H9 (cell line): Measurements from ENCODE around the gene MYO1D. TPM values are rescaled to one million over a fixed set of nuclear protein-coding genes. Genes with fewer than 3 reads are reported as not detected.

Source experiments
- DNase-seq: peaks from one replicate; pipeline ENCODE4 v3.0.0-alpha.2; 2017
- H2AFZ ChIP-seq: one replicate; pipeline ENCODE4 v1.6.1; 2013; ENCODE audit warnings: mild to moderate bottlenecking, low read length, control low read depth, moderate library complexity
- H2AK5ac ChIP-seq: 2 replicates; pipeline ENCODE4 v1.6.1; 2013; ENCODE audit warnings: low read length, control low read depth, mixed read lengths; ENCODE audit not compliant: insufficient read length
- H2BK120ac ChIP-seq: one replicate; pipeline ENCODE4 v1.6.1; 2013; ENCODE audit warnings: low read depth, mild to moderate bottlenecking, low read length, control low read depth, inconsistent platforms; ENCODE audit not compliant: poor library complexity, severe bottlenecking
- H2BK12ac ChIP-seq: 2 replicates; pipeline ENCODE4 v1.6.1; 2013; ENCODE audit warnings: low read length, control low read depth, mixed read lengths, low read depth; ENCODE audit not compliant: insufficient read length
- H2BK15ac ChIP-seq: 2 replicates; pipeline ENCODE4 v1.6.1; 2013; ENCODE audit warnings: low read depth, low read length, control low read depth
- H2BK20ac ChIP-seq: one replicate; pipeline ENCODE4 v1.6.1; 2013; ENCODE audit warnings: low read depth, mild to moderate bottlenecking, low read length, control low read depth, inconsistent platforms; ENCODE audit not compliant: poor library complexity, severe bottlenecking
- H2BK5ac ChIP-seq: 2 replicates; pipeline ENCODE4 v1.6.1; 2013; ENCODE audit warnings: low read length, control low read depth, mixed read lengths; ENCODE audit not compliant: insufficient read length
- H3K14ac ChIP-seq: 2 replicates; pipeline ENCODE4 v1.6.1; 2013; ENCODE audit warnings: low read length, control low read depth; ENCODE audit not compliant: insufficient read depth
- H3K18ac ChIP-seq: 2 replicates; pipeline ENCODE4 v1.6.1; 2013; ENCODE audit warnings: low read depth, mild to moderate bottlenecking, mixed read lengths, low read length, control low read depth; ENCODE audit not compliant: insufficient read length
- H3K23ac ChIP-seq: 2 replicates; pipeline ENCODE4 v1.6.1; 2013; ENCODE audit warnings: low read length, control low read depth, mixed read lengths, low read depth; ENCODE audit not compliant: insufficient read length
- H3K23me2 ChIP-seq: 2 replicates; pipeline ENCODE4 v1.6.1; 2013; ENCODE audit warnings: low read depth, mild to moderate bottlenecking, mixed read lengths, low read length, control low read depth; ENCODE audit not compliant: insufficient read length, poor library complexity, severe bottlenecking
- H3K27ac ChIP-seq: 2 replicates; pipeline ENCODE4 v1.5.1; 2013; ENCODE audit warnings: low read length, control low read depth, mixed read lengths, low read depth; ENCODE audit not compliant: insufficient read length
- H3K27me3 ChIP-seq: 2 replicates; pipeline ENCODE4 v1.6.1; 2013; ENCODE audit warnings: low read length, control low read depth, inconsistent platforms; ENCODE audit not compliant: insufficient read depth
- H3K4ac ChIP-seq: 2 replicates; pipeline ENCODE4 v1.6.1; 2013; ENCODE audit warnings: low read depth, mild to moderate bottlenecking, control low read depth, inconsistent platforms, low read length, moderate library complexity
- H3K4me1 ChIP-seq: 2 replicates; pipeline ENCODE4 v1.6.1; 2013; ENCODE audit warnings: low read length, control low read depth, inconsistent platforms; ENCODE audit not compliant: insufficient read depth
- H3K4me2 ChIP-seq: 2 replicates; pipeline ENCODE4 v1.6.1; 2013; ENCODE audit warnings: low read length, control low read depth, mixed read lengths; ENCODE audit not compliant: insufficient read length, insufficient read depth
- H3K56ac ChIP-seq: 2 replicates; pipeline ENCODE4 v1.6.1; 2013; ENCODE audit warnings: low read depth, mild to moderate bottlenecking, mixed read lengths, low read length, control low read depth; ENCODE audit not compliant: insufficient read length
- H3K79me1 ChIP-seq: 2 replicates; pipeline ENCODE4 v1.6.1; 2013; ENCODE audit warnings: low read depth, mild to moderate bottlenecking, moderate library complexity, low read length, control low read depth, inconsistent platforms; ENCODE audit not compliant: insufficient read depth, poor library complexity, severe bottlenecking
- H3K79me2 ChIP-seq: 2 replicates; pipeline ENCODE4 v1.6.1; 2013; ENCODE audit warnings: low read length, control low read depth, inconsistent platforms; ENCODE audit not compliant: insufficient read depth
- H3K9ac ChIP-seq: 2 replicates; pipeline ENCODE4 v1.6.1; 2013; ENCODE audit warnings: low read length, control low read depth, mixed read lengths; ENCODE audit not compliant: insufficient read length; ENCODE audit errors: extremely low read depth
- H3K9me3 ChIP-seq: one replicate; pipeline ENCODE4 v1.6.1; 2013; ENCODE audit warnings: low read depth, low read length, inconsistent platforms; ENCODE audit not compliant: control insufficient read depth
- H3T11ph ChIP-seq: one replicate; pipeline ENCODE4 v1.6.1; 2013; ENCODE audit warnings: mild to moderate bottlenecking, low read length, control low read depth, inconsistent platforms
- H4K20me1 ChIP-seq: one replicate; pipeline ENCODE4 v1.6.1; 2013; ENCODE audit not compliant: control insufficient read depth, insufficient read length, insufficient read depth
- H4K5ac ChIP-seq: 2 replicates; pipeline ENCODE4 v1.6.1; 2013; ENCODE audit warnings: low read depth, mild to moderate bottlenecking, mixed read lengths, low read length, control low read depth; ENCODE audit not compliant: insufficient read length
- H4K8ac ChIP-seq: replicated peaks from 2 replicates; pipeline ENCODE4 v1.6.1; 2013; ENCODE audit warnings: low read length, control low read depth, mixed read lengths, low read depth; ENCODE audit not compliant: insufficient read length
- H4K91ac ChIP-seq: 2 replicates; pipeline ENCODE4 v1.6.1; 2013; ENCODE audit warnings: low read depth, mild to moderate bottlenecking, moderate library complexity, mixed read lengths, low read length, control low read depth; ENCODE audit not compliant: insufficient read length
- H3K27ac Mint-ChIP-seq, 3 experiments: 2 replicates in 2 of 3; 3 replicates in 1 of 3; pipeline ENCODE4 v1.8.0; 2020 to 2021; ENCODE audit warnings: mixed read lengths in 3 of 3, mild to moderate bottlenecking in 1 of 3, moderate library complexity in 1 of 3
- H3K27me3 Mint-ChIP-seq: 2 replicates; pipeline ENCODE4 v1.8.0; 2021; ENCODE audit warnings: low read depth, mild to moderate bottlenecking, moderate library complexity, mixed read lengths
- H3K36me3 Mint-ChIP-seq, 3 experiments: 2 replicates in 2 of 3; 3 replicates in 1 of 3; pipeline ENCODE4 v1.8.0; 2020 to 2021; ENCODE audit warnings: low read depth in 3 of 3, mixed read lengths in 3 of 3; ENCODE audit not compliant: insufficient read depth in 1 of 3
- H3K4me1 Mint-ChIP-seq, 2 experiments: 2 replicates each; pipeline ENCODE4 v1.8.0; 2020; ENCODE audit warnings: mixed read lengths in 2 of 2
- H3K4me3 Mint-ChIP-seq, 2 experiments: 2 replicates in 1 of 2; 3 replicates in 1 of 2; pipeline ENCODE4 v1.8.0; 2020 to 2021; ENCODE audit warnings: mild to moderate bottlenecking in 2 of 2, mixed read lengths in 2 of 2, moderate library complexity in 1 of 2
- H3K9me3 Mint-ChIP-seq, 2 experiments: 2 replicates in 1 of 2; 3 replicates in 1 of 2; pipeline ENCODE4 v1.8.0; 2020; ENCODE audit warnings: mild to moderate bottlenecking in 2 of 2, mixed read lengths in 2 of 2, moderate library complexity in 1 of 2
- CTCF ChIP-seq: fragments of 200-600 bp; sonication (generic); conservative IDR thresholded peaks from 3 replicates; pipeline ENCODE4 v1.8.0; 2021; ENCODE audit warnings: antibody characterized with exemption, mild to moderate bottlenecking
- WGBS: extraction: QIAGEN DNeasy Blood & Tissue Kit; methylation state at CpG from one replicate; pipeline ENCODE4 v1.1.7; 2013; ENCODE audit warnings: missing lambda C conversion rate, low lambda C conversion rate, mixed read lengths; ENCODE audit not compliant: insufficient read length; ENCODE audit errors: extremely low coverage; 5-methylcytosine and 5-hydroxymethylcytosine counted together
- total RNA-seq: library from RNA; stranded (reverse); gene quantifications from 2 replicates; pipeline ENCODE4 v1.2.1, GENCODE V29; 2021

Gene MYO1D
- total RNA-seq, 1 experiment from 2014 or later: 19.0 TPM

GRCh38 chr17:32798938-32799337 lies 78.0 kb downstream of the MYO1D start:
- Histone ChIP-seq H3K27me3 (no peaks in the 10 kb centered on the region), H4K8ac (no peak overlapping the region), H2BK5ac (no peak overlapping the region), H3K23ac (no peak overlapping the region), H3T11ph (no peak overlapping the region), H3K56ac (no peak overlapping the region), H3K9ac (no peak overlapping the region), H2BK20ac (no peak overlapping the region), H3K4me1 (no peaks in the 10 kb centered on the region; the same call in 1 of the 2 replicates), H2BK15ac (no peak overlapping the region), H2BK120ac (no peak overlapping the region), H2BK12ac (no peak overlapping the region), H3K79me2 (no peaks in the 10 kb centered on the region), H4K91ac (no peak overlapping the region), H3K4ac (no peak overlapping the region), H3K79me1 (no peaks in the 10 kb centered on the region), H3K4me2 (no peak overlapping the region), H3K23me2 (no peaks in the 10 kb centered on the region), H2AFZ (no peak overlapping the region), H4K5ac (no peak overlapping the region), H3K27ac (no peak overlapping the region), H3K18ac (no peak overlapping the region), H3K9me3 (no peaks in the 10 kb centered on the region), H4K20me1 (no peaks in the 10 kb centered on the region), H3K14ac (no peak overlapping the region), H2AK5ac (no peak overlapping the region)
- no CpG with 5 or more reads among the region's 1 CpG for WGBS
- H3K4me1 Mint-ChIP-seq: peaks cover 4 to 7% of the 10 kb centered on the region in 2 experiments; a peak in 2 of 4 replicates
- H3K4me3 Mint-ChIP-seq: no peak overlapping the region
- H3K36me3 Mint-ChIP-seq: no peaks in the 10 kb centered on the region
- H3K27ac Mint-ChIP-seq: no peak overlapping the region
- DNase-seq: no peak
- H3K9me3 Mint-ChIP-seq: no peaks in the 10 kb centered on the region
- H3K27me3 Mint-ChIP-seq: no peaks in the 10 kb centered on the region
- TF ChIP-seq CTCF: no peak
